LHCN-M2 (cell line): ENCODE results near the gene ARHGAP6. TPM values are rescaled to one million over a fixed set of nuclear protein-coding genes. Genes with fewer than 3 reads are reported as not detected.
A peak's percentile ranks its signal among the peaks of the same experiment; 100 is the strongest.
"Not testable (repeated sequence)": the region's sequence is repeated elsewhere in the genome, so short reads cannot be mapped to it uniquely, and the experiment has no call there.

ENCODE experiments used
- DNase-seq: peaks from one replicate; pipeline ENCODE4 v3.0.0-alpha.2; 2012; ENCODE audit warnings: low read depth
- total RNA-seq: library from RNA; depleted of rRNA; stranded (reverse); fragments of >200 nt; gene quantifications from 2 replicates; pipeline ENCODE4 v1.2.3, GENCODE V29; 2014

Gene ARHGAP6
- total RNA-seq, 1 experiment from 2014 or later, result 5.2 TPM

DNA sequence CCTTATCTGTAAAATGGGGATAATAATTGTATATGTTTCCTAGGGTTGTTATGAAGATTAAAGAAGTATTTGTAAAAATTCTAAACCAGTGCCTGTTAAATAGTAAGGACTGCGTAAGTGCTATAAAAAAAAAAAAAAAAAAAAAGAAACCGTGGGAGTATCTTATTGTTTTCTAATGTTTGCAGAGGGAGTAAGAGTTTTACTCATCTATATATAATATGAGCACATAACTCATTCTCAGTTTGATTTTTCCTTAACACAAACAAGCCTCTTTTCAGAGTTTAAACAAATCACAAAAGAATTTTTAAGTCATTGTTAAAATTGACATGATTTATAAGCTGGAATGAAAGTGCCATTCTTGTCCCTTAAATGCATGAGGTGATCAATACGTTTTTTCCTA, 267.6 kb downstream of the ARHGAP6 start:
- DNase-seq, result no peak

DNA sequence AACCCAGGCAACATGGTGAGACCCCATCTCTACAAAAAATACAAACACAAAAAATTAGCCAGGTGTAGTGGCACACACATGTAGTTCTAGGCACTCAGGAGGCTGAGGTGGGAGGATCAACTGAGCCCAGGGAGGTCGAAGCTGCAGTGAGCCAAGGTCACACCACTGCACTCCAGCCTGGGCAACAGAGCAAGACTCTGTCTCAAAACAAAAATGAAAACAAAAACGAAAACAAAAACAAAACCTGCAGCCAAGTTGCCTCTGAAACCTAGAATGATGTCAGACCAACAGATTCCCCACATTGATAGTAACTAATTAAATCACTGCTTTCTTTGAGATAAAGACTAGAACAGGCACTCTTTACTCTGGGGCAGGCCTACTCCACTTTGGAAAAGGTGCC, 268.0 kb downstream of the ARHGAP6 start:
- DNase-seq, result no peak

DNA sequence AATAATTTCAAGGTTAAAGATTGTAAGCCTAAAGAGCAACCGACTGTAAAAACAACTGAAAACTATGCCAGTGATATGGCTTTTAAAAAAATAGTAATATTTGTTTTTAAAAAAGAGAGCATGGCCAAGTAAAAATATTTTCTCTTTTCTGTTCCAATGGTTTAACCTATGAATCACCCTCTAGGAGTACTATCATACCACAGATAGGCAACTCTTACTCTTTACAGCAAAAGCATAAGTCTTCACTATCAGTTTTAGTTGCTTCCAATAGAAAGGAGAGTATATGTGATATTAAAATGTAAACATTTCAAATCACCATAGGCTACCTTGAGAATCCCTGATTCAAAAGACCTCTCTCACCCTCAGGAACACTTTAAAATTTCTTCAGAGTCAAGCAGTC, 269.9 kb downstream of the ARHGAP6 start:
- no peak for DNase-seq

DNA sequence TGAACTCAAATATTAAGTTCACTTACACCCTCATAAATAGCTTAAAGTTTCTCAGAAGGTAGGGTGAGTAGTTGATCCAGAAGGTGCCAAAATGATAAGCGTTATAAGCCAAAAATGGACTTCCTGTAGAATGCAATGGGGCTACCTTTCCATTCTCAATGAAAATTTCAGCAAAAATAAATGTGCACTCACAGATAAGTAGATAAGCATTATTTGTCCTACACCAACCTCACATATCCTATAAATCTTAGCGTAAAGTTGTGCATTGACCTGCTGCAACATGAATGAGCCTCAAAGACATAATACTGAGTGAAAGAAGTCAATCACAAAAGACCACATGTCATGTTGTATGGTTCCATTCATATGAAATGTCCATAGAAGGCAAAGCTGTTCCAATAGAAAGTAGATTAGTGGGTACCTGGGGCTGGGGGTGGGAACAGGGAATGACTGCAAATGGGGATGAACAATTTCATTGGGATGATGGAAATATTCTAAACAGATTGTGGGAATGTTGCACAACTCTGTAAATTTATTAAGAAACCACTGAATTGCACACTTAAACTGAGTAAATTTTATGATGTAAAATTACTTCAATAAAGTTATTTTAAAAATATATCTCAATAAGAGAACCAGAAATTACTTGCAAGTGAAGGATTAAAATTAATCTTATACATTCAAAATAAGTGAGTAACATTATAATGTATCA, 271.6 kb downstream of the ARHGAP6 start:
- no peak for DNase-seq

DNA sequence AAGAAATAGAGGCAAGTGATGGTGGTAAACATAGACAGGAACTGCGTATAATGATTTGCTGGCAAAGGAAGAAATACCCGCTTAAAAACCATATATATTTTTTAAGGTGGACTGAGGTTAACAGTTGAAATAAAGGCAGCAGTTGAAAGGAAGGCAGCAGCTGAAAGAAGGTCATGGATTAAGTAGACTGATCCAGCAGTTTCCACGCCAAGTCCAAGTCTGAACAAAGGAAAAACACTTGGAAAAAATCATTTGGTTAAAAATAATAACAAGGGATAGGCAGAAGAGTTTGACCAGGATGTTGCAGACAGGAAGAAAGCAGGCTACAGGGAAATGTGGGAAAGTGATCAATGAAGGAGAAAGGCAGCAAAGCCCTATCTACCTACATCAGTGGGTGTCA, 278.9 kb downstream of the ARHGAP6 start:
- DNase-seq, result no peak

DNA sequence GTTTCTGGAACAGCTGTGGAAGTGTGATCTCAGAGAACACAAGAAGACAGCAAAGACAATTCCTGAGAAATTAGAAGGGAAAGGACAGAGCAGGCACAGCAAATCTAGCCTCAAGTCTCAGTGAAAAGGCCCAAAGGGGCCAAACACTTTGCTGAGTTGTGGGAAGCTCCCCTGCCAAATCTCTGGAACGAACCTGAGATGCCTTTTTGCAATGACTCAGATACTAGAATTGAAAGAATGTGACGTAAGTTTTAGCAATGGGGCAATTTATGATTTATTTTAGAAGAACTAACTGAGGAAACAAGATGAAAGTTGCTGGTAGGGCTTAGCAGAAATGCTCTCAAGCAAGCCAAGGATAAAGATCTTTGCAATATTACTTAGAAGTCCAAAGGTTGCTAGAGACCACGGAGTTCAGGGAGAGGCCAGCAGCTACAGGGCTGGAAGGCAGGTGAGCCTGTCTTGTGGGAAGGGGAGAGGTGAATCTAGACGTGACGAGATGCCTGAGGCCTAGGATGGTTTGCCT, 279.7 kb downstream of the ARHGAP6 start:
- peak; percentile 59 for DNase-seq

DNA sequence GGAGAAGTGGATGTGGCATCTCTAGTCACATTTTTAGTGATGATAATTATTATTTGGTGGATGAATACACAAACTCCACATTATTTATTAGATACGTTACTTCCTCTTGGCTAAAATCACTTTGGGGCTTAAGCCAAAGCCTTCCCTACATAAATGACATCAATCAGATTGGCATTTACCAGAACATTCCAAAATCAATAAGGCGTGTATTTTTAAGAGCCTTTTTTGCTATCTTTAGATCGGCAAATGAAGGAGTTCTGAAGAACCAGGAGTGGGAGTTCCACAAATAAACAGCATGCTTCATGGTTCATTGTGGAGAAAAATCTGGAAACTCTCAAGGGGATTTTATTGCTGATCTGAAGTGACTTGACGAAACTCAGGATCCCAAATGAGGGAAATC, 282.8 kb downstream of the ARHGAP6 start:
- no peak for DNase-seq

DNA sequence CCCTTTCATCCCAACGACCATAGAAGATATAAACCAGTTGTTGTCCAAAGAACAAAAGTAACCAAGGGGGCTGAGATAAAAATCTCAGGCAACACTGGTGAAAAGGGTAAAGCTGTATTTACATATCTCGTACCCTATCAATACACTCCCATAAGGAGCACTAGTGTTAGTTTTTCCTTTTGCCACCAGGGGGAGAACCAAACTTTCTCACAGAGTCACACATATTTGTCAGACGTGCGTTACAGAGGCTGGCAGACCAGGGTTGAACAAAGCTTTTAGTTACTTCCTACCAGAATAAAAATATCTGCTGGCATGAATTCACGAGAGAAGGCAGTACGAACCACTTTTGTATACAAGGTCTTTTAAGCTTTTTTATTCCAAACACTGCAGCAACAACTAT, 284.3 kb downstream of the ARHGAP6 start:
- DNase-seq, result peak; percentile 69

DNA sequence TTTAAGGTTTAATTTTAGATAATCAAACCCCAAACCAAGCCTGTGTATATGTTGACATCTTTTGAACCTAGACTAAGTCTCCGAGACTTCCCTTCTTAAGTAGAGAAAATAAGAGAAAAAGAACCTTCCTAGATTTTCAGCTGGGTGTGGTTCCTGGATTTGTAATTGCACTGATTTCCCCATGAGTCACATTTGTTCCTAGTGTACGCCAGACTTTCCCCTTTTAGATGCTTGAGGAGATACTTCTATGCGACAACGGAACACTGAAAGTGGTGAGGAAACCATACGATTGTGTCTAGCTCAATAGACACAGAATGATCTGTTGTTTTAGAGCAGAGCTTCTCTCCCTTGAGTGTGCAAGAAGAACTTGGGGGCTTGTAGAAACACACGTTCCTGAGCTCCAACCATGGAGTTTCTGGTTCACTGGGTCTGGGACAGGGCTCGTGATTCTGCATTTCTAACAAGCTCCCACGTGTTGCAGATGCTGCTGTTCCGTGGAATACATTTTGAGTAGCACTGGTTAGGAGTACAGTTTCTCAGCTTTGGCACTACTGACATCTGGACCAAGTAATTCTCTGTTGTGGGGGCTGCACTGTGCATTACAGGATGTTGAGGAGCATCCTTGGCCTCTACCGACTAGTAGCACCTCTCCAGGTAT, 285.4 kb downstream of the ARHGAP6 start:
- peak; percentile 37 for DNase-seq

DNA sequence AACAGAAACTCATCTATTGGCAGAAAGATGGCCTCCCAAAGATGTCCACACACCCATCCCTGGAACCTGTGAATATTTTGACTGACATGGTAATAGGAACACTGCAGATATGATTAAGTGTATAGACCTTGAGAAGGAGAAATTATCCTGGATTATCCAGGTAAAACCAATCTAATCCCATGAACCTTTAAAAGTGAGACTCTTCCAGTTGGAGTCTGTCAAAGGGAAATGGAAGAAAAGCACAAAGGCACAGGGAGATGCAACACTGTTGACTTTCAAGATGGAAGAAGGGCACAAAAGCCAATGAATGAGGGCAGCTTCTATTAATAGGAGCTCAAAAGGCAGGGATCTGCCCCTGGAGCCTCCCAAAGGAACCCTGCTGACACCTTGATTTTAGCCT, 289.6 kb downstream of the ARHGAP6 start:
- DNase-seq, result no peak

DNA sequence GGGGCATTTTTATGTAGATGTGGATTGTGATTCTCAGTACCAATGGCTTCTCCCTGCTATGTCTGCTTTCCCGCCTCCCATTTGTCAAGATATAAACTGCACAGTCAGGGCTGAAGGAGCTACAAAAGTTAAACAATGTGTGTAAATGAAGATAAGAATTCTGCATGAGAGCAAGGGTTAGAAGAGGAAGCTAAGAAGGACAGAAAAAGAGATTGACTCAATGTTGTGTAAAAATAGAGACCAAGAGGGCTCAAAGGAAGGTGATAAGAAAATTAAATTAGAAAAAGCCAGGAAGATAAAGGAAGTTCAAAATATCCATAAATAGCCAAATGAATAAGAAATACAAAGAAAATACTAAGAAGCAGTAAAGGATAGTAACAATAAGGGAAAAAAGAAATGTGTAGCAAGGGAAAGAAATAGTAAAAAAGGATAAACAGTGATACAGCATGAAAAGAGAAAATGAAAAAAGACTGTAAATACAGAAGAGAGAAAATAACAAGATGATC, 290.1 kb downstream of the ARHGAP6 start:
- no peak for DNase-seq

DNA sequence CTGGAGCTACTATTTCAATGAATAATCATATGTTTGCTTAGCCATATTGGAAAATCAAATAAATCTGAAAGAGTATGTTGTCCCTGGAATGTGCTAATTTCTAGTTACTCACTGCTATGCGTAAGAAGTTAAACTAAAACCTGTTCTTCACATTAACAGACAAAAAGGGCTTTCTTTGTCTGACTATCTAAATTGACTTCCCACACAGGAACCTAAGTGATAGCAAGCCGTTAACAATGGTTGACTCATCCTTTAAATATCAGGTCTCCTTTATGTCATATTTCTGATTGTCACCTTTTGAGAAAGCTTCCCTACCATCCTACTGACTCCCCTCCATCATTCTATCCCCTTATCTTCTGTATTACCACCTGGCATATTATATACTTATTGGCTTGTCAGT, 291.1 kb downstream of the ARHGAP6 start:
- DNase-seq, result no peak

DNA sequence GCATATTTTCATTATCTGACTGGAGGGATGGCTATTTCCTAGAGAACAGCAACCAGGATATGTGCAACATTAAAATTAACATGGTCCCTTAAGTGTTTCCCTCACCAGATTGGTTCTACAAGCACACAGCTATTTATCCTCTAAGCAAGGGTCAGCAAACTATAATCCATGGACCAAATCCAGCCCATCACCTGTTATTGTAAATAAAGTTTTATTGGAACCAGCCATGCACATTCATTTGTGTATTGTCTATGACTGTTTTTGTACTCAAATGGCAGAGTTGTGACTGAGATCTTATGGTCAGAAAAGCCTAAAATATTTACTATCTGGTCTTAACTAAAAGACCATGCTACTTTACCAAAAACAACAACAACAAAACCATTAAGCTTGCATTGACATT, 294.6 kb downstream of the ARHGAP6 start:
- no peak for DNase-seq

DNA sequence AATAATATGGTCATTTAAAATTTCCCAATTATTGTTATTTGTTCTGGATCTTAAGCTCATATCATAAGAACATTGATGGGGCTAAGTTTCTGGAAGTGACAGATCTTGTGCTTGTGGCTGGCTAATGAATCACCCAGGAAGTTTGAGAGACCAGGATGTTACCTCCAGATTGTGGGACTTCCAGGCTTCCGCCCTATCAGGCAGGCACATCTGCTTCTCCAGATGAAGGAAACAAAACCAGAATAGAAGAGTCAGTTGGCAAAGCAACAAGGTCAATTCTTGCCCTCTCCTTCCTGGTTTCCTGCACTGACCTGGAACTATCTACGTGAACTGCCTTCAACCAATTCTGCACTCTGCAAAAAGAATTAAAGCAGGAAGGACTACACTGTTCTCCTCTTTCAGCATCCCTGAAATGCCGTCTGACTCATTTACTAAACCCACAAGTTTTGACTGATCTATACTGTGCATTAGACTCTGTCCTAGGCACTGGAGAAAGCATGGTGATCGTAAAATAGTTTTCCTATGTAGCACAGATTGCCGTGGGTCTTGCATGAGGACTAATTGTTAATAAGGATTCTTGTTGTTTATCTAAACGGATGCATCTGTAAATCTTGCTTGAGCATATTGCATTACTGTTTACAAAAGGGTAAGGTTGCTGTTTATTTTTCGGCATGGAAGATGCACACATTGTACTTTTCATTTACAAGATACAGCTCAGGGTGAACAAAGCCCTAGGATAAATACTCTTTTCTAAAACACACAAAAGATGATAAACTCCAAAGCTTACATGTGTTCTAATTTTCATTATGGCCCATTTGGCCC, 297.9 kb downstream of the ARHGAP6 start:
- peak; percentile 61 for DNase-seq

DNA sequence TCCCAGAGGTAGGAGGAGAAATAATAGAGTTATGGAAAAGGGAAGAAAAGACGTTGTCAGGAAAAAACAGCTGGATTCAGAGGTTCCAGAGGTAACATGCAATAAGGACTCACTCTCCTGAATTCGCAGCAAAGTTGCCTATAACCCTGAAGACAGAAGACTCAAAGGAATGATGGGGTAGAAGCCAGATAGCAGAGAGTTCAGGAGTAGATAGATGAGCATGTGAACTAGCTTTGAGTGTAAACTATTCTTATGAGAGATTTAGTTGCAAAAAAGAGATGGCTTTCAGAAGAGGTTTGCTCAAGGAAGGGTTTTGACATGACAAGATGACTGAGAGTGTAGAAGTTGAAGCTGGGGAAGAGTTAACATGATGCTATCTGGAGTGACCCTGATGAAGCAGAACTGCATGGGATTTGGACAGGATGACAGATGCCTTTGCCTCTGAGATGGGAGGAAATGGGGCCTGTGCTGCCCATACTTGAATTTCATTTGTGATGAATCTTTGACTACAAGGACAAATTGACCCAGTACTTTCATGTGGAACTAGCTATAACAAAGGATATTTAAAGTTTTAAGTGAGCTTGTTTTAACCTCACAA, 298.6 kb downstream of the ARHGAP6 start:
- DNase-seq, result no peak

DNA sequence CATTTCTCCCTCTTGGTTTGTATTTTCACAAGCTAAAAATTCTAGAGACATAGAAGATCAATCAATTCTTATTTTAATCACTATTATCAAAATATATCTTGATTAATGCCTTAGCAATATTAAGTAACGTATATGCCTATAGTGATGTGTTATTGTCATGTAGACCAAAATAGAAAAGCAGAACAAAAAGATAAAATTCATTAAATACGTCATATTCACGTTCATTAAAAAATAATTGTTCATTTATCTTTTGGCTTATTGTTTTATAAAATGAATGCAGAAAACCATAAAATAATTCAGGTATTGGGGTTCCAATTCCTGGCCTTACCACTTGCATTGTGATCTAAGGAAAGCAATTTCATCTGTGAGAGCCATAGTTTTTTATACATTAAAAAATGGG, 300.3 kb downstream of the ARHGAP6 start:
- DNase-seq, result no peak

DNA sequence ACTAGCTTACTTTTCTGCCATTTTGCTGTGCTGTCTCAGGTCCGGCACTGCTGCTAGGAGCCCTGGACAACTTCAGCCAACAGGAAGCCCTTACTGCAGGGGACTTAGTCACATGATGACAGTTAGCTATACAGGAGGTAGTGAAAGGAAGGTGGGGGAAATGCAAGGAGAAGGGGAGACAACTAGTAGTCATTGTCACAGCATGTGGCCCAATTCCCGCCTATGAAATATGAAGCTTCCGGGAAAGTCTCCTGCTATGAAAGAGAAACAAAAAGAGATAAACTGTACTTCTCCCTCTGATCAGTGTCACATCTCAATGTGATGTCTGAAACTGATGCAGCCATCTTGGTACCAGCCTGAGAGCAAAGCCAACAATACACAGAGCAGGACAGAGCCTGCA, 300.9 kb downstream of the ARHGAP6 start:
- DNase-seq, result no peak

DNA sequence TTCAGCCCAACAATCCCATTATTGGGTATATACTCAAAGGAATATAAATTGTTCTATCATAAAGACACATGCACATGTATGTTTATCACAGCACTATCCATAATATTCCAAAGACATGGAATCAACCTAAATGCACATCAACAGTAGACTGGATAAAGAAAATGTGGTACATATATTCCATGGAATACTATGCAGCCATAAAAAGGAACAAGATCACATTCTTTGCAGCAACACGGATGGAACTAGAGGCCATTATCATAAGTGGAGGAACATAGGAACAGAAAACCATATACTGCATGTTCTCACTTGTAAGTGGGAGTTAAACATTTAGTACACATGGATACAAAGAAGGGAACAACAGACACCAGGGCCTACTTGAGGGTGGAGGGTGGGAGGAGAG, 301.9 kb downstream of the ARHGAP6 start:
- not testable (repeated sequence) for DNase-seq

DNA sequence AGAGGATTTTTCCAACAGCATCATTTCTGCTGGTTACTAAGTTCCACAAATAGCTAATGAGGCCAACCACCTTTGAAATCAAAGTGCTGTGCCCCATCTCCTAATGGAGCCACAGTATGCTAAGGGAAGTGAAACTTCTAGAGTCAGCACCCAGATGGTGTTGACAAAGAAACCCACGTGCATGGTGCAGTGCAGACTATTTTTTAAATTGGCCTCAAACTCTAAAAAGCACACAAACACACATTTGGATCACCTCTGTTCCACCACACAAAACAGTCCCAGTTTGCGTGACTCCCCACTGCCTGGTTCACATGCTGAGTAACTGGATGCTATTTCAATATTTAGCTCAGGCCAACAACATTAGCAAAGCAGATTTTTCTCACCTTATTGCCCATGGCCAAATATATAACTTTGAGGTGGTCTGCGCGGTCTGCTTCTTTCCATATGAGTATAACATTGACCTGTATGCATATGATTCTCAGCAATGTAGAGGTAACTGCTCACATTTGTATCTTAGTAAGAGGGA, 302.6 kb downstream of the ARHGAP6 start:
- no peak for DNase-seq

DNA sequence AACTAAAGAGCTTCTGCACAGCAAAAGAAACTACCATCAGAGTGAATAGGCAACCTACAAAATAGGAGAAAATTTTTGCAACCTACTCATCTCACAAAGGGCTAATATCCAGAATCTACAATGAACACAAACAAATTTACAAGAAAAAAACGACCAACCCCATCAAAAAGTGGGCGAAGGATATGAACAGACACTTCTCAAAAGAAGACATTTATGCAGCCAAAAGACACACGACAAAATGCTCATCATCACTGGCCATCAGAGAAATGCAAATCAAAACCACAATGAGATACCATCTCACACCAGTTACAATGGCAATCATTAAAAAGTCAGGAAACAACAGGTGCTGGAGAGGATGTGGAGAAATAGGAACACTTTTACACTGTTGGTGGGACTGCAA, 304.1 kb downstream of the ARHGAP6 start:
- DNase-seq, result not testable (repeated sequence)

DNA sequence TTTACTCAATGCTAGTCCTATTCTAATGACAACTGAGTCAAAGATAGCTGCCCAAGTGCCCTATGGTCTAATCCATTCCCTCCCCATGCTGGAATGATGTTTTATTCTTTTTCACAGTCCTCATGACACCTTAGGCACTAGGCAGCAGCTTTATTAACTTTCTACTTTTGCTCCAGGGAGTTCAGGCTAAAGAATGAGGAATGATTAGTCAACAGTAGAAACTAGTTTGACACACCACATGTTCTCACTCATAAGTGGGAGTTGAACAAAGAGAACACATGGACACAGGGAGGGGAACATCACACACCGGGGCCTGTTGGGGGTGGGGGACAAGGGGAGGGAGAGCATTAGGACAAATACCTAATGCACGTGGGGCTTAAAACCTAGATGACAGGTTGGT, 309.8 kb downstream of the ARHGAP6 start:
- DNase-seq, result not testable (repeated sequence)
